Right lobe of liver (tissue), 4 donors: Measurements from ENCODE around the gene NT5DC1.

Experiments used
- CTCF ChIP-seq, 4 donors: fragments of 200-600 bp in 3 of 4; fragments of 450-650 bp in 1 of 4; IDR thresholded peaks; one replicate each; pipeline versions ENCODE4 v1.5.1 to v1.8.0; 2016 to 2022; ENCODE audit warnings: antibody characterized with exemption in 4 of 4, mild to moderate bottlenecking in 2 of 4
- POLR2A ChIP-seq: fragments of 450-650 bp; IDR thresholded peaks from one replicate; pipeline ENCODE4 v1.6.1; 2017; ENCODE audit warnings: antibody characterized with exemption, mild to moderate bottlenecking
- donor health status: DM: no; HTN: no; CAD: no.
- donor health status: DM: no; HTN: no; CAD: no.
- donor health status: DM: no; HTN: yes; CAD: no.

GRCh38 chr6:116215414-116215813, 114.8 kb downstream of the NT5DC1 start:
- TF ChIP-seq CTCF (IDR thresholded peaks at IDR 0.05) (no peak), POLR2A (no peak)
